ACHN (cell line): ENCODE results near the gene CCDC83.

Experiments
- DNase-seq: peaks from one replicate; pipeline ENCODE4 v3.0.0-alpha.2; 2015
- in situ Hi-C: cut with HindIII; loops from 2 replicates; pipeline ENCODE4 v1.10.0; 2017; ENCODE audit warnings: low sequenced_read_pairs, low pct_ligation_motif_present, low pct_unique_long_range_greater_than_20kb

The CCDC83 gene

DNA sequence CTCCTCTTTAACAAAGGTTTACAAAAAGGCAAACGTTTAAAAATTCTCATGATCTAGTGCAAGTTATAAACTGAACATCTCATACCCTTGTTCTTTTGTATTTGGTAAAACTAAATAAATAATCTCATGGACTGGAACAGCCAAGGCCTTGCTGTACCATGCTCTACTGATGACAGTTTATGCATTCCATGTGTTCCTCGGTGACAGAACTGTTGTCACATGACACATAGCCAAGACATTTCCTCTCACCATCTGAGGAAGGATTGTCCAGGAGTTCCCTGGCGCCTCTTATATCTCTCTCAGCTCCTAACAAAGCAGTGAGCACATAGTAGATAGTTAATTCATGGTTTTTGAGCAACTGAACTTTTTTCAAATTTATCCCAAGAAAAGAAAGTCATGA, 12.6 kb downstream of the CCDC83 start:
- in situ Hi-C loops, result no loop called here
- DNase-seq, result no peak

DNA sequence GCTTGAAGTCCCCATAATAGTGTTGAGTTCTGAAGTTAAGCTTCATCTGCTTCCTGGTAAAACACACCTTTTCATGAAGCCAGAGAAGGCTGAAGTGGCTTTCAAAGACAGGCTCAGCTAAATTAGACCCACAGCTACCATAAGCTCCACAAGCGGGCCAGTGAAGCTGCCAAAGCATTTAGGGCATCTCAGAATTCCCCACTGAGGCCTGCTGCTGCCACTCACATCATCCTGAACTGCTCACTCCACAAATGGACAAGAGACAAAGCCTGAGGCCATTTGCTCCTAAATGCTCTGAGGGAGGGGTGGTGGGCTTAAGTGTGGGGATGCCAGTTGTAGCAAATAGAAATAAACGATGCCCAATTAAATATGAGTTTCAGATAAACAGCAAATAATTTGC, 14.6 kb downstream of the CCDC83 start:
- in situ Hi-C loops, result no loop called here
- DNase-seq, result no peak

DNA sequence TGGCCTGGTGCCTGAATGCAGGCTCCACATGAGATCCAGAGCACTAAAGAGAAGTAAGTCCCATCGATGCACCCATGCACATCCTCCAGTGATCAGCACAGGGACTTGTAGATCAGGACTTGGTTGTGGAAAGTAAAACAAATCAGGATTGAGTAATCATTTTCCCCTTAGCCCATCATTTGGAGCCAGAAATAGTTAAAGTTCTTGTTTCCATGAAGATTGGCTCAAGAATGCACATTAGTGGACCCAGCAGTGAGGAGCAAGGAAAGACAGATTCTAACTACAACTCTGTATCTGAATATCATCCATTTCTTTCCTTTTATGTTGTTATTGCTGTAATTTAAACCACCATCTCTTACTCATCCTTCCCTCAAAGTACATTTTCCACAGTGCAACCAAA, 19.1 kb downstream of the CCDC83 start:
- in situ Hi-C loops, result no loop called here
- DNase-seq, result no peak

DNA sequence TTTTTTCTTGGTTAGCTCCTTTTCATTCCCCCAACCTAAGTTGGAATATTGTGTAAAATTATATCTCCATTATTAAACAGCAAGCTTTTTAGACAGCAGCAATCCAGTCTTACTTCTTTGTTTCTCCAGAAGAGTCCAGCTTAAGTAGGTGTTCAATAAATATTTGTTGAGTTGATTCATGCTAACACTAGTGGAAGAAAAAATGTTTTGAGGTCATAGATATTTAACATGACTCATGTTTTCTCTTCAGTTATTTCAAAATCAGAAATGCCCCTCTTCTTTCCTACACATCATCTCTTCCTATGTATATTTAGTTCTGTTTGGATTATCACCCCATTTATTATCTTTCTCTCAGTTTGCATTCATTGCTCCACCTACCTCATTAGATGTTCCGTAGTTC, 20.3 kb downstream of the CCDC83 start:
- DNase-seq, result no peak

DNA sequence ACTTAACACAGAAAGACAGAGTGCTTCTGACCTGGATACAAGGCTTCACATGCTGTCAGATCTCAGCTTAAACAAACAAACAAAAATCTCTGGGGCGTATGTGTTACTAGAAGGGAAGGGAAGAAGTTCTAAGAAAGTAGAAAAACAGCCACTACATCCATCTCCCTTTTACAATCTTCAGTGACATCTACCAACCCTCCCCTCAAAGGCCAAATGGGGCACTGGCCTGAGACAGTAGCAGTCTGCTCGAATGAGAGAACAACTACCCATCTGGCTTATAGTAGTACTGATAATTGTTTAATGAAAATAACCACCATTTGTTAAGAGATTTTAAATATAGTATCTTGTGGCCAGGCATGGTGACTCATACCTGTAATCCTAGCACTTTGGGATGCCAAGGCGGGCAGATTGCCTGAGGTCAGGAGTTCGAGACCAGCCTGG, 29.4 kb downstream of the CCDC83 start:
- no peak for DNase-seq

More for the DNA sequence above, 20.3 kb downstream of the CCDC83 start:
- in situ Hi-C loops, result no loop called here

DNA sequence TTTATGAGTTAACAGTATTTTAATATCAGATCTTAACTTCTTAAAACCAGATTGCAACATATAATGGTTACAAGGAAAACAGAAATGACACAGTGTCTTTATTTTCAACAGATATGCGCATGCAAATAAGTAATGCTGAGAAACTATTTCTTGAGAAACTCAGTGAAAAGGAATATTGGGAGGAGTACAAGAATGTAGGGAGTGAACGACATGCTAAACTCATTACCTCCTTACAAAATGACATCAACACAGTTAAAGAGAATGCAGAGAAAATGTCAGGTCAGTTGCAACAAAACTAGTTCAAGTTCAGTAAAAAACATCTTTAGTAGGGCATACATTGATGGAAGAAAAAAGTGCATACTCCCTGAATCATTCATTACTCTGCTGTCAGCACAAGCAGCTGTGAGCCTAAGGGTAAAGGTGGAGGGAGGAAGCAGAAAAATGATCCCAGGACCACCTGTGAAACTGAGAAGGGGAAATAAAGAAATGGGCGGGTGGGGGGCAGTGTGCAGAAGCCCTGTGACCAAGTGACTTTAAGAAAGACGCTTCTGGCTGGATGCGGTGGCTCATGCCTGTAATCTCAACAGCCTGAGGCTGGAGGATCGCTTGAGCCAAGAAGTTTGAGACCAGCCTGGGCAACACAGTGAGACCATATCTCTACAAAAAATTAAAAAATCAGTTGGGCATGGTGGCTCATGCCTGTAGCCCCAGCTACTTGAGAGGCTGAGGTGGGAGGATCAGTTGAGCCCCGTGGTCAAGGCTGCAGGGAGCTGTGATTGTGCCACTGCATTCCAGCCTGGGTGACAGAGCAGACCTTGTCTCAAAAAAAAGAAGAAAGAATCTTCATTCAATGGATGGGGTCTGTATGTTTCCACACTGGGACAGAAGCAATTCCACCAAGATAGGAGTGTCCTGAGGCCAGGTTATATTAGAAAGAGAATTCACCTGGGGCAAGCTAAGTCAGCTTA, 31.2 kb downstream of the CCDC83 start:
- in situ Hi-C loops, result no loop called here
- no peak for DNase-seq

More for the DNA sequence above, 29.4 kb downstream of the CCDC83 start:
- in situ Hi-C loops, result no loop called here

DNA sequence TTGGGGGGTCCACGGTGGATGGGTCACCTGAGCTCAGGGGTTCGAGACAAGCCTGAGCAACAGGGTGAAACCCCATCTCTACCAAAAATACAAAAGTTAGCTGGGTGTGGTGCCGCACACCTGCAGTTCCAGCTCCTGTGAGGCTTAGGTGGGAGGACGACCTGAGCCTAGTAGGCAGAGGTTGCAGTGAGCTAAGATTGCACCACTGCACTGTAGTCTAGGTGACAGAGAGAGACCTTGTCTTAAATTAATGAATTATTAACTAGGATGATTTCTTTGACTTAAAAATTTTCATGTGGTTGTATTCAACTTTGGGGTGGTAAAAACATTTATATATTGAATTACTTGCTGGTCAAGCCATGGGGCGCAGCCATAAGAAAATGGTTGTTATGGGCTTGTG, 33.9 kb downstream of the CCDC83 start:
- no peak for DNase-seq
- in situ Hi-C loops, result no loop called here

DNA sequence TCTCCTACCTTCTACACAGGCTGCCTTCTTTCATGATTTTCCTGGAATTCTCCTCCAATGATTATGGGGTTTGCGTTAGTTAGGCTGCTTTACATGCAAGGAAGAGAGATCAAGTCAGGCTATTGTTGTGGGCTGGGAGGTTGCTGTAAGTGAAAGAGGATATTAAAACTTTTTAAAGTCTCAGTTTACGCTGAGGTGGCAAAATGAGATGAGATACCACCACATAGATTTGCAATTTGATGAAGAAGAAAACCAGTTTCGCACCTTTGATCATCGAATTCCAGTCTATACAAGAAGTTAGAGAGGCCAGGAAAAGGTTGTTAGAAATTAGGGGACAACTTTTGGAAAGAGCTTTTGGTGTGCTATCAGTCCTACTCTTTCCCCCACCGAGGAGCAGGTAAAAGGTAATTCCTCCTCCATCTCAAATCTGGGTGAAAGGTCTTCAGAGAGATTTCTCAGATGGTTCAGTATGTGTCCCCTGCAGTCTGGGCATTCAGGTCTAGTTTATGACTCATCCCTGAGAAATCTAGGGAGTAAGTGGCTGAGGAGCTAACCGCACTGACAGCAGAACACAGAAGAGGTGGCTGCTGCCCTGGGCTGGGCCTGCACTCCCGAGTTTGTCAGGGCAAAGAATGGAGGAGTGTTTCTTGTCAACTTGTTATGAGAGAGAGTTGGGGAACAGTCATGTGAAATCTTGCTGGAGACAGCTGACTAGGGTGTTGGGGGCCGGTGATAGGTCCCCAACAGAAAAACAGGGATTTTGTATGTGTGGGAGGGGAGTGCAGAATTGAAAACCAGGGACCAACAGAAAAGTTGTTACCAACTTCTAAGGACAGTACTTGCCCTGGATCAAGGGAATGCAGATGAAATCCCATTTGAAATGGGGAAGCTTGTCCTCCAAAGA, 34.7 kb downstream of the CCDC83 start:
- in situ Hi-C loops, result no loop called here
- peak; percentile 82 for DNase-seq

DNA sequence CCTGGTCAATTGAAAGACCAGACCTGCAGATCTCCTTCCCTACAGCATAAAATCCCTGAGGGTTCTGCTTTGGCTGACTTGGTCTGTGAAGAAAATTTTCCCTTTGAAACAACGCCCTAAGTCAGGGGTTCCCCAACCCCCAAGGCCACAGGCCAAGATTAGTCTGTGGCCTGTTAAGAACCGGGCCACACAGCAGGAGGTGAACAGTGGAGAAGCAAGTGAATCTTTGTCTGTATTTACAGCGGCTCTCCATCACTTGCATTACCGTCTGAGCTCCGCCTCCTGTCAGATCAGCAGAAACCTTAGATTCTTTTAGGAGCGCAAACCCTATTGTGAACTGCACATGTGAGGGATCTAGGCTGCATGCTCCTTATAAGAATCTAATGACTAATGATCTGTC, 38.2 kb downstream of the CCDC83 start:
- in situ Hi-C loops, result no loop called here
- DNase-seq, result no peak

DNA sequence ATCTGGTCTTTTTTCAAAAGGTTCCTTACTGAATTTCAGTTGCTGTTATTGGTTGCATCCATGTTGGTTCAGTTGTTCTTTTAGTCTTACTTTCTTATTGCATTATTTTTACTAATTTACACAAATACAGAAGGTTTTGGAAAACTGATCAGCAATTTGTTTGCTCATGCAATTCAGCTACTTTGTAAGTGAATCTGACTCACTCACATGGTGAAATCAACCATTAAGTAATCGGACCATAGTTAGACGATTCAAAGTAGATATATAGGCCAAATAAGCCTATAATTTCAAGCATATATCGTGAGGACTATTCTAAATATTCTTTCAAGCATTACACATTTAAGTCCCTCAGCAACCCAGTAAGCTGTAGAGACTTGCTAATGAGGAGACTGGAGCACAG, 41.7 kb downstream of the CCDC83 start:
- in situ Hi-C loops, result no loop called here
- no peak for DNase-seq

DNA sequence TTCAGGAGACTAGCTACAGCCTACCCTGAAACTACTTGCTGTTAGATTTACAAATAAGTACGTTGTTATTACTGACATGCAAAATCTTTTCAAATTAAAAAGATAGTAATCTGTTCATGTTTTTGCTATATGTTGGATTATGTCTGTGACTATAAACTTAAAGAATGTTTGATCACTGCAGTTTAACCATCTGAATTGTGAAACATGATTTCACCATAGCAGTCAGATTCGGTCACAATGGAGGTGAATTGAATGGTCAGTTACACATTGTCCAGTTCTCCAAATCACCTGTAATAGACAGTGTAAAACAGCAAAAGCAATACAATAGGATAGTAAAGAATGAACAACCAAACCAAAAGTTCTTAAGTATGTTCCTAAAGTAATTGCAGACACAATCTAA, 43.3 kb downstream of the CCDC83 start:
- DNase-seq, result no peak
- in situ Hi-C loops, result no loop called here

DNA sequence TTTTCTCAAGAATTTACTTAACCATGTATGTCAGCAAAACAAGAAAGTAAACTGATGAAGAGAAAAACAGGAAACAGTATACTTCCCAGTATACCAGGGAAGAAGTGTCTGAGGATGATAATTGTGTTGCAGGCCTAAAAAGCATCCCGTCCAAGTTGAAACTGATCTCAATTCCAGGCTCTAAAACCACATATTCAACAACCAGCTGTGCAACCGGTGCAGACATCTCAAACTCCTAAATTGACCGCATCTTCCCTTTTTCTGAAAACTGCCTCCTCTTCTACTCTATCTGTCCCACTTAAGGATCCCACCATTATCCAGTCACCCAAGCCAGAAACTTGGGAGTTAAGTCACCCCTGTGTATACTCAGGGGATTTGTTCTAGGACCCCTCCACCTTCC, 47.2 kb downstream of the CCDC83 start:
- in situ Hi-C loops, result no loop called here
- DNase-seq, result no peak

DNA sequence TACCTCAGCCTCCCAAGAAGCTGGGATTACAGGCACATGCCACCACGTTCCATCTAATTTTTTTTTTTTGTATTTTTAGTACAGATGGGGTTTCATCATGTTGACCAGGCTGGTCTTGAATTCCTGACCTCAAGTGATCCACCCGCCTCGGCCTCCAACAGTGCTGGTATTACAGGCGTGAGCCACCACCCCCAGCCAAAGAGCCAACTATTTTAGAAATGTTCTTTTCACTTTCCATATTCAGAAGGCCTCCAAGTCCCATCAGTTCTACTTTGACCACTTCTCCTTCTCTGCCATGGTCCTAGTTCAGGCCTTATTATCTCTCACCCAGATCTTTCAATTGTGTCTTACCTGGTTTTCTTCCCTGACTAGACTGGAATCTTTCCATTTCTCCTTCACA, 48.2 kb downstream of the CCDC83 start:
- in situ Hi-C loops, result no loop called here
- DNase-seq, result no peak

DNA sequence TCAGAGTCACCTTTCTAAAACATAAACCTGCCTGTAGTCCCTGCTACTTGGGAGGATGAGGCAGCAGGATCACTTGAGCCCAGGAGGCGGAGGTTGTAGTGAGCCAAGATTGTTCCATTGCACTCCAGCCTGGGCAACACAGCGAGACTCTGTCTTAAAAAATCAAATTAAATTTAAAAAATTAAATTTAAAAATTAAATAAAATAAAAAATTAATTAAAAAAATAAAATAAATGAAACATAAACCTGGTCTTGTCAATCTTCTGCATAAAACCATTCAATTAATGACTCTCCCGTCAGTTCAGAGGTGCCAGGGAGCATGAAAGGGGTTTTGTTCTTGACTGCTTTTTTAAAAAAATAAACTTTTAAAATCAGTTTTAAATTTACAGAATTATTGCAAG, 48.6 kb downstream of the CCDC83 start:
- DNase-seq, result no peak
- in situ Hi-C loops, result no loop called here

DNA sequence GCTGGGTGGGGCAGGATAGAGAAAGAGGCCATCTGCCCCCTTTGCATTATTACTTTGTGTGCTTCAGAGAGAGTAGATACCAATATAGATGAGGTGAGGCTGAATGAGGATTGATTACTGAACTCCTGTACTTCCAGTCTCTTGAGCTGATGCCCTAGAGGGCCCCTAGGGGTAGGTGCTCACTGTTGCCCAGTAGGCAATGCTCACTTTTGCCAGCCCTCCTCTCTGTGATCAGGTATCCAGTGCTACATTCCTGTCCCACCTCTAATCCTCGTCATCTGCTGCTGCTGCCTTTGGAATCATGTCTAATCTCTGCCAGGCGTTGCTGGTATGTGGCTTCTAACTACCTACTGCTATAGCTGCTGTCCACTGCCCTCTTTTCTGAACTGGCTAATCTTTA, 57.2 kb downstream of the CCDC83 start:
- in situ Hi-C loops, result no loop called here
- no peak for DNase-seq

DNA sequence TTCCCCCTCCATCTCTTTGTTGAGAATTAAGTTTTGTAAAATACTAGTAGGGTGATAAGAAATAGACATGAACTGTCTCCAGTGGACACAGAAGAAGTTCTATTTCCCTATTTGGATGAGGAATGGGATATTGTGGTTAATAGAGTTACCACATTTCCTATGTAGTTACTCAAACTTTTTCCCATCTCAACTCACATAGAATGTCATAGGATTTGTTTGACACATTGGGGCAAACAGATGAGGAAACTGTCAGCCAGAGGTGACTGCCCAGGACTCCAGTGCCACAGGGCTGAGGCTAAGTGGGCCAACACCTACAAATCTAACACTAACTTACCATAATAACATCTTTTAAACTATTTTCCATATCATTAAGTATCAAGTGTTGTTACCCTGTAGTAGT, 58.3 kb downstream of the CCDC83 start:
- DNase-seq, result no peak
- in situ Hi-C loops, result no loop called here

DNA sequence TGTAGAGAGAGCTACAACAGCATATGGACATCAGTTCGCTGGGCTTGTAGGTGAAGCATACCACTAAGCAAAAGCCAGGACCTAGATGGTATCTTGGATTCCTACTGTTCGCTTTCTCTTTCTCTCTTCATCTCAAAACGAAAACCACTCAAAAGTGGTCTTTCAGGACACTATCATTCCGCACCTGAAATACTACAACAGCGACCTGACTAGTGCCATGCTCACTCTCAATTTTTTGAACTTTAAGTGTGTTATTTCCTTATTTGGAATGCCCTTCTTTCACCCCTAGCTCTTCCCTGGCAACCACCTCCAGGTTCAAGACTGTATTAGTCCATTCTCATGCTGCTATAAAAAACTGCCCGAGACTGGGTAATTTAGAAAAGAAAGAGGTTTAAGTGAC, 59.2 kb downstream of the CCDC83 start:
- in situ Hi-C loops, result no loop called here
- DNase-seq, result no peak

DNA sequence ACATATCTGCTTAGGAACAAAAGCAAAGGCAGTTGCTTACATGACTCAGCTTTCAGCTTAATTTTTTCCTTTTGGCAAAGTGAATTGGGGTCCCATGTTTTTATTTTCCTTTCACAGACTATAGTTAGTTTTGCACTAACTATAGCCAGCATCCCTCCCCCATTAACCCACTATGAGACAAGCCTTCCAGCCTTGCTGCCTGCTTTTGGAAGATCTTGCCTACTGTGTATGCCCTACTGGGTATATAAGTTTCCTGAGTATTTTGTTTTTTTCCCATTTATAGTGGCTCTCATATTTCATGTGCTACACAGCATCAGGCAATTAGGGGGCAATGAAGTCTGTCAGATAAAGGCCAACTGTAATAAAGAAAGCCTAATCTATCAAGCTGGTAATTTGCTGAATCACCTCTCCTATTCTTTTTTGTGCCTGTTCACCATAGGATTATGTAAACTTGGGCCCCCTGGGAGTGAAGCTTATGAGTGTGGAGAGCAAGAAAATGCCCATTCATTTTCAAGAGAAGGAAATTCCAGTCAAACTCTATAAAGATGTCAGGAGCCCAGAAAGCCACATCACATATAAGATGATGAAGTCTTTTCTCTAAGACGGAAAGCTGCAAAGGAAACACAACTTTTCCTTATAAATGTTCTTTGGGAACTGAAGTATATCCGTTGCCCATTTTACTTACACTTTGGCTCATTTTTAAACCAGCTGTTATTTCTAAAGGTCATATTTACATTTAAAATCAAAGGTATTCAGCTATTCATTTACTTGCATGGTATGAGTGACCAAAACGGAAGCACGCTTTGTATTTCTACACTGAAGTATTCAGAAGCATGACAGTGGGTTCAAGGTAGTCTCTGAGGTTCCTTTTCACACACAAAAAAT, 64.0 kb downstream of the CCDC83 start:
- in situ Hi-C loops, result no loop called here
- DNase-seq, result no peak

DNA sequence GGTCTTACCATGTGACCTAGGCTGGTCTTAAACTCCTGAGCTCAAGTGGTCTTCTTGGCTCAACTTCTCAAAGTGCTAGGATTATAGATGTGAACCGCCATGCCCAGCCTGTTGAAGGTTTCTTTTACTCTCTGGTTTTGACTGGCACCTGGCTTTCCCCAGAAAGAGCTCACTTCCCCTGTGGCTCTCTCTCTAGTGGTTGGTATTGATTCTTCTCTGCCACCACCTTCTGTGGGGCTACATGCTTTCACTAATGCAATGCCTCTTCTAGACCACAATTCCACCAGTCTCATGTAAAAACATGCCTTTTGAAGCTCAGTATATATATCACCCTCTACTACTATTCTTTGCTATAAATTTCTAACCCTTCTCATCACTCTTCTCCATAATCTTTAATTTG, 67.2 kb downstream of the CCDC83 start:
- DNase-seq, result no peak
- in situ Hi-C loops, result no loop called here
